Colonic mucosa (tissue), 4 donors: ENCODE data around the gene FMN2. TPM values are rescaled to one million over a fixed set of nuclear protein-coding genes. Genes with fewer than 3 reads are reported as not detected.

Experiments
- DNase-seq: peaks from one replicate; pipeline ENCODE4 v3.0.0-alpha.2; 2020
- H3K27ac ChIP-seq: fragments of 200-600 bp; one replicate; pipeline ENCODE4 v1.8.0; 2021
- H3K27me3 ChIP-seq: fragments of 200-600 bp; one replicate; pipeline ENCODE4 v1.8.0; 2021
- H3K36me3 ChIP-seq: fragments of 200-600 bp; one replicate; pipeline ENCODE4 v1.8.0; 2021
- H3K4me1 ChIP-seq: fragments of 200-600 bp; one replicate; pipeline ENCODE4 v1.8.0; 2021; ENCODE audit warnings: mild to moderate bottlenecking
- H3K4me3 ChIP-seq: fragments of 200-600 bp; one replicate; pipeline ENCODE4 v1.8.0; 2021
- H3K9ac ChIP-seq, 2 donors: one replicate each; pipeline ENCODE4 v1.7.0; 2013; ENCODE audit warnings: control low read depth in 2 of 2, low read depth in 2 of 2, low read length in 2 of 2
- H3K9me3 ChIP-seq: fragments of 200-600 bp; one replicate; pipeline ENCODE4 v1.8.0; 2021
- CTCF ChIP-seq: fragments of 200-600 bp; IDR thresholded peaks from one replicate; pipeline ENCODE4 v1.8.0; 2022; ENCODE audit warnings: antibody characterized with exemption, mild to moderate bottlenecking
- intact Hi-C: fragments of 100-400 bp; cut with DNase I; formaldehyde crosslinking; loops from one replicate; pipeline ENCODE4 v1.14.1; 2022
- total RNA-seq, 2 donors: library from RNA; stranded (reverse); fragmentation: NEBNext Ultra II Directional in 1 of 2; extraction: Animal tissue kit (Norgen Biotek cat#: 25700) in 1 of 2; gene quantifications; one replicate each; pipeline ENCODE4 v1.2.1, GENCODE V29; 2021
- donor health status: healthy.
- donor health status: DM: no; HTN: no; CAD: no.
- donor health status: DM: no; HTN: no; CAD: no.

The FMN2 gene
- total RNA-seq, 2 donors from 2014 or later, result 0.62 to 3.0 TPM

- intact Hi-C loops, result no loop called here
- no peaks in the 10 kb centered on the region for H3K36me3 ChIP-seq
These were observed 35.3 kb upstream of the FMN2 start for GRCh38 chr1:240056350-240056749.

GRCh38 chr1:240058049-240058448 lies 33.6 kb upstream of the FMN2 start:
- TF ChIP-seq CTCF, result no peak

More at GRCh38 chr1:240056350-240056749, 35.3 kb upstream of the FMN2 start:
- TF ChIP-seq CTCF, result no peak
- DNase-seq, result no peak
- H3K9ac ChIP-seq, result no peak overlapping the region
- H3K27me3 ChIP-seq, result no peaks in the 10 kb centered on the region
- no peak overlapping the region for H3K4me3 ChIP-seq
- H3K4me1 ChIP-seq, result no peaks in the 10 kb centered on the region
- no peaks in the 10 kb centered on the region for H3K9me3 ChIP-seq
- H3K27ac ChIP-seq, result no peak overlapping the region

GRCh38 chr1:240068961-240069360 lies 22.7 kb upstream of the FMN2 start:
- Histone ChIP-seq H3K36me3 (no peaks in the 10 kb centered on the region), H3K27me3 (no peaks in the 10 kb centered on the region), H3K9me3 (no peaks in the 10 kb centered on the region), H3K4me1 (no peaks in the 10 kb centered on the region), H3K27ac (no peak overlapping the region), H3K9ac (no peak overlapping the region), H3K4me3 (no peak overlapping the region)
- DNase-seq, result no peak
- intact Hi-C loops, result no loop called here
- no peak for TF ChIP-seq CTCF

More at GRCh38 chr1:240058049-240058448, 33.6 kb upstream of the FMN2 start:
- Histone ChIP-seq H3K4me1 (no peaks in the 10 kb centered on the region), H3K4me3 (no peak overlapping the region), H3K9ac (no peak overlapping the region), H3K9me3 (no peaks in the 10 kb centered on the region), H3K36me3 (no peaks in the 10 kb centered on the region), H3K27me3 (no peaks in the 10 kb centered on the region), H3K27ac (no peak overlapping the region)
- intact Hi-C loops, result no loop called here
- DNase-seq, result no peak

- no peak for DNase-seq
- H3K4me1 ChIP-seq, result no peaks in the 10 kb centered on the region
- H3K36me3 ChIP-seq, result no peaks in the 10 kb centered on the region
- H3K27ac ChIP-seq, result no peak overlapping the region
- TF ChIP-seq CTCF, result no peak
- intact Hi-C loops, result no loop called here
- no peak overlapping the region for H3K4me3 ChIP-seq
- H3K27me3 ChIP-seq, result no peaks in the 10 kb centered on the region
- H3K9me3 ChIP-seq, result no peaks in the 10 kb centered on the region
- H3K9ac ChIP-seq, result no peak overlapping the region
These were observed 21.5 kb upstream of the FMN2 start for GRCh38 chr1:240070188-240070587.

- DNase-seq, result no peak
- Histone ChIP-seq H3K4me3 (no peak overlapping the region), H3K4me1 (no peaks in the 10 kb centered on the region), H3K36me3 (no peaks in the 10 kb centered on the region), H3K27me3 (no peaks in the 10 kb centered on the region), H3K9me3 (no peaks in the 10 kb centered on the region), H3K9ac (no peak overlapping the region), H3K27ac (no peak overlapping the region)
- intact Hi-C loops, result no loop called here
- no peak for TF ChIP-seq CTCF
These were observed 18.6 kb upstream of the FMN2 start for GRCh38 chr1:240073097-240073496.

GRCh38 chr1:240074422-240074821 lies 17.3 kb upstream of the FMN2 start:
- Histone ChIP-seq H3K9me3 (no peaks in the 10 kb centered on the region), H3K27me3 (no peaks in the 10 kb centered on the region), H3K9ac (no peak overlapping the region), H3K4me3 (no peak overlapping the region), H3K4me1 (no peaks in the 10 kb centered on the region), H3K27ac (no peak overlapping the region), H3K36me3 (no peaks in the 10 kb centered on the region)
- intact Hi-C loops, result no loop called here
- TF ChIP-seq CTCF, result no peak
- no peak for DNase-seq
